CD4-positive, alpha-beta memory T cell (primary cell): Measurements from ENCODE around the gene OR5D13. TPM values are rescaled to one million over a fixed set of nuclear protein-coding genes. Genes with fewer than 3 reads are reported as not detected.

Source experiments
- CTCF ChIA-PET: fragments of 350-600 bp; sonication (Branson Sonifier 250); formaldehyde crosslinking; loops from one replicate; lab custom pipeline; 2021; ENCODE audit warnings: inconsistent platforms; ENCODE audit not compliant: partially characterized antibody; lab: Charles Lee
- POLR2A ChIA-PET: fragments of 350-600 bp; sonication (Branson Sonifier 250); formaldehyde crosslinking; loops from one replicate; lab custom pipeline; 2021; ENCODE audit not compliant: partially characterized antibody; lab: Charles Lee
- DNase-seq, 5 donors: peaks; one replicate each; pipeline versions ENCODE4 v3.0.0 to v3.0.0-alpha.2; 2020 to 2022; ENCODE audit warnings: mixed read lengths in 1 of 5
- H3K27ac ChIP-seq: one replicate; pipeline ENCODE4 v1.7.0; 2013; ENCODE audit warnings: low read depth, low read length
- H3K27me3 ChIP-seq: 2 replicates; pipeline ENCODE4 v1.7.0; 2013; ENCODE audit warnings: mild to moderate bottlenecking, low read length, moderate library complexity; ENCODE audit not compliant: insufficient read depth
- H3K36me3 ChIP-seq: 2 replicates; pipeline ENCODE4 v1.7.0; 2013; ENCODE audit warnings: mild to moderate bottlenecking, low read length, moderate library complexity; ENCODE audit not compliant: insufficient read depth
- H3K4me1 ChIP-seq: 2 replicates; pipeline ENCODE4 v1.7.0; 2013; ENCODE audit warnings: mild to moderate bottlenecking, low read length, moderate library complexity; ENCODE audit not compliant: insufficient read depth
- H3K4me3 ChIP-seq, 2 donors: one replicate each; pipeline ENCODE4 v1.7.0; 2013; ENCODE audit warnings: low read length in 2 of 2, mild to moderate bottlenecking in 1 of 2
- H3K9me3 ChIP-seq, 2 donors: one replicate each; pipeline ENCODE4 v1.7.0; 2013; ENCODE audit warnings: low read length in 2 of 2, control low read depth in 1 of 2; ENCODE audit not compliant: control insufficient read depth in 1 of 2
- H3K27ac Mint-ChIP-seq, 7 donors: one replicate each; pipeline ENCODE4 v1.8.0; 2020 to 2021; ENCODE audit warnings: mixed read lengths in 7 of 7, mild to moderate bottlenecking in 6 of 7, inconsistent platforms in 3 of 7, moderate library complexity in 3 of 7
- H3K27me3 Mint-ChIP-seq, 2 donors: one replicate each; pipeline ENCODE4 v1.8.0; 2020 to 2021; ENCODE audit warnings: mixed read lengths in 2 of 2
- H3K36me3 Mint-ChIP-seq, 2 donors: one replicate each; pipeline ENCODE4 v1.8.0; 2020 to 2021; ENCODE audit warnings: mixed read lengths in 2 of 2, inconsistent platforms in 1 of 2, mild to moderate bottlenecking in 1 of 2
- H3K4me1 Mint-ChIP-seq, 4 donors: one replicate each; pipeline ENCODE4 v1.8.0; 2020 to 2021; ENCODE audit warnings: mixed read lengths in 4 of 4, mild to moderate bottlenecking in 1 of 4
- H3K4me3 Mint-ChIP-seq, 8 donors: one replicate each; pipeline ENCODE4 v1.8.0; 2020 to 2021; ENCODE audit warnings: mixed read lengths in 8 of 8, mild to moderate bottlenecking in 7 of 8, moderate library complexity in 6 of 8, inconsistent platforms in 3 of 8
- H3K9me3 Mint-ChIP-seq, 8 donors: one replicate each; pipeline ENCODE4 v1.8.0; 2020 to 2021; ENCODE audit warnings: mixed read lengths in 8 of 8, mild to moderate bottlenecking in 5 of 8, inconsistent platforms in 3 of 8, moderate library complexity in 1 of 8
- intact Hi-C: fragments of 100-400 bp; cut with micrococcal nuclease; formaldehyde crosslinking; loops from one replicate; pipeline ENCODE4 v1.15.1; 2023
- polyA plus RNA-seq, 2 donors: library from polyadenylated mRNA; unstranded; fragments of 300-500 nt; fragmentation: Illumina TruSeq; gene quantifications; one replicate each; pipeline ENCODE4 v1.2.3, GENCODE V29; 2021
- total RNA-seq, 2 experiments: library from RNA; stranded (reverse); gene quantifications; one replicate each; pipeline ENCODE4 v1.2.3, GENCODE V29; 2021

OR5D13 gene, protein sequence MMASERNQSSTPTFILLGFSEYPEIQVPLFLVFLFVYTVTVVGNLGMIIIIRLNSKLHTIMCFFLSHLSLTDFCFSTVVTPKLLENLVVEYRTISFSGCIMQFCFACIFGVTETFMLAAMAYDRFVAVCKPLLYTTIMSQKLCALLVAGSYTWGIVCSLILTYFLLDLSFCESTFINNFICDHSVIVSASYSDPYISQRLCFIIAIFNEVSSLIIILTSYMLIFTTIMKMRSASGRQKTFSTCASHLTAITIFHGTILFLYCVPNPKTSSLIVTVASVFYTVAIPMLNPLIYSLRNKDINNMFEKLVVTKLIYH
- total RNA-seq (not detected), polyA plus RNA-seq (not detected)

DNA sequence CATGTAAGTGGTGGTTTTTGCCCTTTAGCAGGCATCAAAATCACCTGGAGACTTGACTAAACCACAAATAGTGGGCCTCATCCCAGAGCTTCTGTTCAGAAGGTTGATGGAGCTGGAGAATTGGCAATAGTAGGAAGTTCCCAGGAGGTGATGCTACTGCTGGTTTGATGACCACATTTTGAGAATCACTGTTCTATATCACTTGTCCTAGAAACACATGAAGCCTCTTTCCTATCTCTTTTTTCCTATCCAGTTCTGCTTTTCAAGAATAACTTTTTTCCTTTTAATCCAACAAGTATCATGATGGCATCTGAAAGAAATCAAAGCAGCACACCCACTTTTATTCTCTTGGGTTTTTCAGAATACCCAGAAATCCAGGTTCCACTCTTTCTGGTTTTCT lies at the start of gene OR5D13:
Gene OR5D13, plus strand, starts transcription at position 301 of the 400 bp plus-strand sequence. Its CDS starts 0 bp downstream, at position 301.
- CTCF ChIA-PET = no interaction called here
- intact Hi-C loops = no loop called here
- no peak within 1 kb of the TSS for H3K27ac Mint-ChIP-seq
- no peaks in the 10 kb centered on the region for H3K4me1 Mint-ChIP-seq
- H3K9me3 ChIP-seq = peaks cover 0 to 3% of the 10 kb centered on the region in 2 donors
- POLR2A ChIA-PET = no interaction called here
- peaks cover 4 to 38% (median 18%) of the 10 kb centered on the region in 8 donors for H3K9me3 Mint-ChIP-seq
- H3K27ac ChIP-seq = no peak within 1 kb of the TSS
- no peaks in the 10 kb centered on the region for H3K27me3 Mint-ChIP-seq
- no peaks in the 10 kb centered on the region for H3K27me3 ChIP-seq
- no peaks in the 10 kb centered on the region for H3K4me1 ChIP-seq
- H3K36me3 ChIP-seq = no peaks in the 10 kb centered on the region
- no peak for DNase-seq
- H3K4me3 ChIP-seq = no peak within 1 kb of the TSS
- no peaks in the 10 kb centered on the region for H3K36me3 Mint-ChIP-seq
- H3K4me3 Mint-ChIP-seq = no peak within 1 kb of the TSS

DNA sequence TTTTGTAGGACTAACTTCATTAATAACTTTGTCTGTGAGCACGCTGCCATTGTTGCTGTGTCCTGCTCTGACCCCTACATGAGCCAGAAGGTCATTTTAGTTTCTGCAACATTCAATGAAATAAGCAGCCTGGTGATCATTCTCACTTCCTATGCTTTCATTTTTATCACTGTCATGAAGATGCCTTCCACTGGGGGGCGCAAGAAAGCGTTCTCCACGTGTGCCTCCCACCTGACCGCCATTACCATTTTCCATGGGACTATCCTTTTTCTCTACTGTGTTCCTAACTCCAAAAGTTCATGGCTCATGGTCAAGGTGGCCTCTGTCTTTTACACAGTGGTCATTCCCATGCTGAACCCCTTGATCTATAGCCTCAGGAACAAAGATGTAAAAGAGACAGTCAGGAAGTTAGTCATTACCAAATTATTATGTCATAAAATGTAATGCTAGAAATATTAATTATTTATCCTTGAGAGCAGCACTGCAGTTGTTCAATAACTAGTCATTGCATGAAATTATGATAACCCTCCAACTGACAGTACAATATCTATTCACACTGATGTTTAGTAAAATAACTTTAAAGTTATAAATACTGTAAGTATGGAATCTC lies 46.4 kb upstream of the OR5D13 start:
- DNase-seq = no peak
- H3K9me3 Mint-ChIP-seq = peaks cover 0 to 29% (median 8%) of the 10 kb centered on the region in 8 donors
- intact Hi-C loops = no loop called here
- H3K4me3 ChIP-seq = no peak overlapping the region
- H3K4me3 Mint-ChIP-seq = no peak overlapping the region
- no peaks in the 10 kb centered on the region for H3K36me3 ChIP-seq
- no peak overlapping the region for H3K27ac Mint-ChIP-seq
- no peaks in the 10 kb centered on the region for H3K27me3 ChIP-seq
- CTCF ChIA-PET = no interaction called here
- H3K9me3 ChIP-seq = no peaks in the 10 kb centered on the region
- no peaks in the 10 kb centered on the region for H3K27me3 Mint-ChIP-seq
- H3K36me3 Mint-ChIP-seq = no peaks in the 10 kb centered on the region
- no peak overlapping the region for H3K27ac ChIP-seq
- H3K4me1 Mint-ChIP-seq = no peaks in the 10 kb centered on the region
- H3K4me1 ChIP-seq = no peaks in the 10 kb centered on the region
- POLR2A ChIA-PET = no interaction called here

DNA sequence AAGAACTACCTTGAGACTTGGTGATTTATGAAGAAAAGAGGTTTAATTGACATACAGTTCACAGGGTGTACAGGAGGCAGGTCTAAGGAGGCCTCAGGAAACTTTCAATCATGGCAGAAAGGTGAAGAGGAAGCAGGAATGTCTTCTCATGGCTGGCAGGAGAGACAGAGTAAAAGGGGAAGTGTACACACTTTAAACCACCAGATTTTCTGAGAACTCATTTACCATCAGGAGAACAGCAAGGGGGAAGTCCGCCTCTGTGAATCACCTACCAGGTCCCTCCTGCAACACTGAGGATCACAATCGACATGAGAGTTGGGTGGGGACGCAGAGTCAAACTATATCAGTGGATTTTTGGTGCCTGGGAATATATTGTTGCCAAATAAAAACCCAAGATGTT lies 40.3 kb upstream of the OR5D13 start:
- Histone ChIP-seq H3K27me3 (no peaks in the 10 kb centered on the region), H3K4me1 (no peaks in the 10 kb centered on the region), H3K4me3 (no peak overlapping the region), H3K27ac (no peak overlapping the region), H3K36me3 (no peaks in the 10 kb centered on the region), H3K9me3 (peaks cover 0 to 5% of the 10 kb centered on the region in 2 donors)
- Mint-ChIP-seq H3K4me1 (no peaks in the 10 kb centered on the region), H3K4me3 (no peak overlapping the region), H3K27me3 (no peaks in the 10 kb centered on the region), H3K27ac (no peak overlapping the region), H3K9me3 (peaks cover 5 to 38% (median 7%) of the 10 kb centered on the region in 8 donors), H3K36me3 (no peaks in the 10 kb centered on the region)
- DNase-seq = no peak
- intact Hi-C loops = no loop called here
- ChIA-PET CTCF (no interaction called here), POLR2A (no interaction called here)

- CTCF ChIA-PET = no interaction called here
- Histone ChIP-seq H3K4me3 (no peak overlapping the region), H3K4me1 (no peaks in the 10 kb centered on the region), H3K27me3 (no peaks in the 10 kb centered on the region), H3K9me3 (no peaks in the 10 kb centered on the region), H3K36me3 (no peaks in the 10 kb centered on the region), H3K27ac (no peak overlapping the region)
- POLR2A ChIA-PET = no interaction called here
- H3K9me3 Mint-ChIP-seq = peaks cover 7 to 16% (median 11%) of the 10 kb centered on the region in 8 donors
- intact Hi-C loops = no loop called here
- no peak overlapping the region for H3K4me3 Mint-ChIP-seq
- H3K36me3 Mint-ChIP-seq = no peaks in the 10 kb centered on the region
- H3K27ac Mint-ChIP-seq = no peak overlapping the region
- no peaks in the 10 kb centered on the region for H3K27me3 Mint-ChIP-seq
- DNase-seq = no peak
- no peaks in the 10 kb centered on the region for H3K4me1 Mint-ChIP-seq
Observed at GRCh38 chr11:55791606-55792005, 18.4 kb downstream of the OR5D13 start.

GRCh38 chr11:55793321-55793720 lies 20.1 kb downstream of the OR5D13 start:
- H3K27ac Mint-ChIP-seq = no peak overlapping the region
- CTCF ChIA-PET = no interaction called here
- H3K4me3 ChIP-seq = no peak overlapping the region
- H3K27me3 ChIP-seq = no peaks in the 10 kb centered on the region
- no peaks in the 10 kb centered on the region for H3K4me1 Mint-ChIP-seq
- H3K27me3 Mint-ChIP-seq = no peaks in the 10 kb centered on the region
- H3K4me1 ChIP-seq = no peaks in the 10 kb centered on the region
- DNase-seq = no peak
- H3K9me3 Mint-ChIP-seq = peaks cover 4 to 14% (median 9%) of the 10 kb centered on the region in 8 donors
- H3K4me3 Mint-ChIP-seq = no peak overlapping the region
- H3K36me3 ChIP-seq = no peaks in the 10 kb centered on the region
- POLR2A ChIA-PET = no interaction called here
- no peaks in the 10 kb centered on the region for H3K9me3 ChIP-seq
- intact Hi-C loops = no loop called here
- H3K36me3 Mint-ChIP-seq = no peaks in the 10 kb centered on the region
- H3K27ac ChIP-seq = no peak overlapping the region

DNA sequence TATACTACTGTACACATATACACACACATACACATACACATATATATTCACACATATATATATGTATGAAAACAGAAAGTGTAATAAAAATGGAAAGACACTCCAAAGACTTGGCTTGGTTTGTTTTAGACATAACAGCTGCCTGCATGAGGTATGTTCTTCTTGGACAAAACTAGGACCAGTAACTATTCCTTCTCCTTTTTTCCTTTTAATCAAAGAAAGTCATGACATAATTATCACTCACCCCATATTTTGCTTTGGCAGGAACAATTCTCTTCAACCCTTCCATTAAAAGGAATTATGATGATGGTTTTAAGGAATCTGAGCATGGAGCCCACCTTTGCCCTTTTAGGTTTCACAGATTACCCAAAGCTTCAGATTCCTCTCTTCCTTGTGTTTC lies 22.0 kb downstream of the OR5D13 start, which contains the start of gene OR5D14:
Gene OR5D14, plus strand, starts transcription at position 301 of the 400 bp plus-strand sequence. Its CDS starts 0 bp downstream, at position 301.
- intact Hi-C loops = no loop called here
- Mint-ChIP-seq H3K36me3 (no peaks in the 10 kb centered on the region), H3K4me3 (no peak within 1 kb of the TSS)

GRCh38 chr11:55806248-55806647 lies 33.0 kb downstream of the OR5D13 start:
- Mint-ChIP-seq H3K4me1 (no peaks in the 10 kb centered on the region), H3K4me3 (no peak overlapping the region), H3K27me3 (no peaks in the 10 kb centered on the region), H3K27ac (no peak overlapping the region), H3K36me3 (no peaks in the 10 kb centered on the region), H3K9me3 (peaks cover 9 to 36% (median 27%) of the 10 kb centered on the region in 8 donors)
- ChIA-PET POLR2A (no interaction called here), CTCF (no interaction called here)
- intact Hi-C loops = no loop called here
- Histone ChIP-seq H3K27ac (no peak overlapping the region), H3K9me3 (peaks cover 0 to 11% of the 10 kb centered on the region in 2 donors), H3K27me3 (no peaks in the 10 kb centered on the region), H3K4me1 (no peaks in the 10 kb centered on the region), H3K36me3 (no peaks in the 10 kb centered on the region), H3K4me3 (no peak overlapping the region)
- no peak for DNase-seq

More for the DNA sequence above, 22.0 kb downstream of the OR5D13 start, which contains the start of gene OR5D14:
- Mint-ChIP-seq H3K27me3 (no peaks in the 10 kb centered on the region), H3K4me1 (no peaks in the 10 kb centered on the region), H3K27ac (no peak within 1 kb of the TSS), H3K9me3 (peaks cover 7 to 22% (median 17%) of the 10 kb centered on the region in 8 donors)
- Histone ChIP-seq H3K27me3 (no peaks in the 10 kb centered on the region), H3K36me3 (no peaks in the 10 kb centered on the region), H3K9me3 (no peaks in the 10 kb centered on the region), H3K27ac (no peak within 1 kb of the TSS), H3K4me3 (no peak within 1 kb of the TSS), H3K4me1 (no peaks in the 10 kb centered on the region)
- CTCF ChIA-PET = no interaction called here
- POLR2A ChIA-PET = no interaction called here
- DNase-seq = no peak
